HepG2 (cell line): Measurements from ENCODE around the gene GPBP1. TPM values are rescaled to one million over a fixed set of nuclear protein-coding genes. Genes with fewer than 3 reads are reported as not detected.

Experiments used
- EP300 ChIP-seq, 3 experiments: sonication (generic) in 1 of 3; formaldehyde crosslinking in 1 of 3; IDR thresholded peaks; 2 replicates each; pipeline versions ENCODE4 v1.5.1 to v1.6.1; 2011 to 2020; ENCODE audit warnings: low read depth in 2 of 3, low read length in 2 of 3, borderline replicate concordance in 1 of 3, improper control_type of control experiment in 1 of 3, mild to moderate bottlenecking in 1 of 3, missing genetic modification reagents in 1 of 3, moderate library complexity in 1 of 3
- GFI1 ChIP-seq: sonication (generic); formaldehyde crosslinking; IDR thresholded peaks from 2 replicates; pipeline ENCODE4 v1.5.0; 2020; ENCODE audit warnings: missing genetic modification reagents, mild to moderate bottlenecking, borderline replicate concordance
- HOXD1 ChIP-seq: sonication (generic); formaldehyde crosslinking; IDR thresholded peaks from 2 replicates; pipeline ENCODE4 v1.5.0; 2020; ENCODE audit warnings: missing genetic modification reagents
- IKZF5 ChIP-seq: IDR thresholded peaks from 2 replicates; pipeline ENCODE4 v1.6.1; 2018; ENCODE audit warnings: missing genetic modification reagents, mild to moderate bottlenecking, missing compliant biosample characterization
- JUNB ChIP-seq: sonication (generic); formaldehyde crosslinking; IDR thresholded peaks from 2 replicates; pipeline ENCODE4 v1.8.0; 2022; ENCODE audit warnings: missing genetic modification reagents, mild to moderate bottlenecking, borderline replicate concordance
- MIER2 ChIP-seq: IDR thresholded peaks from 2 replicates; pipeline ENCODE4 v1.6.1; 2016; ENCODE audit warnings: missing biosample characterization, missing genetic modification reagents
- NCOA5 ChIP-seq: sonication (generic); formaldehyde crosslinking; IDR thresholded peaks from 2 replicates; pipeline ENCODE4 v1.4.0; 2020; ENCODE audit warnings: missing genetic modification reagents
- NFATC3 ChIP-seq: sonication (generic); formaldehyde crosslinking; IDR thresholded peaks from 2 replicates; pipeline ENCODE4 v1.5.1; 2020; ENCODE audit warnings: mild to moderate bottlenecking, missing genetic modification reagents
- PAF1 ChIP-seq: IDR thresholded peaks from 2 replicates; pipeline ENCODE4 v1.6.1; 2016; ENCODE audit warnings: missing genetic modification reagents, missing compliant biosample characterization
- SNAPC2 ChIP-seq: sonication (generic); formaldehyde crosslinking; IDR thresholded peaks from 2 replicates; pipeline ENCODE4 v1.8.1; 2022; ENCODE audit warnings: mild to moderate bottlenecking, missing genetic modification reagents
- TFDP1 ChIP-seq: IDR thresholded peaks from 2 replicates; pipeline ENCODE4 v1.6.1; 2016; ENCODE audit warnings: missing compliant biosample characterization, missing genetic modification reagents, borderline replicate concordance
- ZBTB34 ChIP-seq: sonication (generic); formaldehyde crosslinking; IDR thresholded peaks from 2 replicates; pipeline ENCODE4 v1.8.0; 2022; ENCODE audit warnings: mild to moderate bottlenecking, missing genetic modification reagents
- ZNF460 ChIP-seq: sonication (generic); formaldehyde crosslinking; IDR thresholded peaks from 2 replicates; pipeline ENCODE4 v1.5.1; 2020; ENCODE audit warnings: missing genetic modification reagents, mild to moderate bottlenecking, borderline replicate concordance
- ZNF672 ChIP-seq: sonication (generic); formaldehyde crosslinking; IDR thresholded peaks from 2 replicates; pipeline ENCODE4 v1.8.1; 2022; ENCODE audit warnings: missing genetic modification reagents
- ZNF800 ChIP-seq: sonication (generic); formaldehyde crosslinking; IDR thresholded peaks from 2 replicates; pipeline ENCODE4 v1.4.0; 2020; ENCODE audit warnings: missing genetic modification reagents
- ZSCAN20 ChIP-seq: sonication (generic); formaldehyde crosslinking; IDR thresholded peaks from 2 replicates; pipeline ENCODE4 v1.4.0; 2020; ENCODE audit warnings: missing genetic modification reagents, mild to moderate bottlenecking, borderline replicate concordance
- ZSCAN30 ChIP-seq: sonication (generic); formaldehyde crosslinking; IDR thresholded peaks from 2 replicates; pipeline ENCODE4 v1.5.0; 2020; ENCODE audit warnings: mild to moderate bottlenecking, missing genetic modification reagents
- polyA plus RNA-seq, 8 experiments: library from polyadenylated mRNA; depleted of rRNA in 3 of 8; stranded (reverse) in 7 of 8; unstranded in 1 of 8; fragments of >200 nt; fragmentation: Illumina TruSeq in 4 of 8; extraction: Trizol in 4 of 8; gene quantifications; 2 replicates each; pipeline versions ENCODE4 v1.2.1 to v1.2.3, GENCODE V29; 2011 to 2016; ENCODE audit warnings: low read depth in 4 of 8, missing spikeins in 1 of 8, mixed read lengths in 1 of 8; ENCODE audit not compliant: insufficient read depth in 1 of 8
- total RNA-seq, 5 experiments: library from RNA; depleted of rRNA; stranded (reverse); fragments of >200 nt; fragmentation: Illumina TruSeq; extraction: Trizol; gene quantifications; 2 replicates each; pipeline ENCODE4 v1.2.3, GENCODE V29; 2016; ENCODE audit warnings: low read depth in 1 of 5
- TF ChIP-seq, protein P1 (sequence below): sonication (generic); formaldehyde crosslinking; IDR thresholded peaks from 2 replicates; pipeline ENCODE4 v1.5.1; 2020; ENCODE audit warnings: mild to moderate bottlenecking, moderate library complexity, missing genetic modification reagents
- TF ChIP-seq, protein P2 (sequence below): sonication (generic); formaldehyde crosslinking; conservative IDR thresholded peaks from 2 replicates; pipeline ENCODE4 v1.4.0; 2020; ENCODE audit warnings: missing genetic modification reagents

Gene GPBP1
- total and polyA plus RNA-seq, 2 of the 13 experiments (the other 11 are each of a cell fraction or from before 2014, with no cell fraction given), result 27.1 to 72.2 TPM

DNA sequence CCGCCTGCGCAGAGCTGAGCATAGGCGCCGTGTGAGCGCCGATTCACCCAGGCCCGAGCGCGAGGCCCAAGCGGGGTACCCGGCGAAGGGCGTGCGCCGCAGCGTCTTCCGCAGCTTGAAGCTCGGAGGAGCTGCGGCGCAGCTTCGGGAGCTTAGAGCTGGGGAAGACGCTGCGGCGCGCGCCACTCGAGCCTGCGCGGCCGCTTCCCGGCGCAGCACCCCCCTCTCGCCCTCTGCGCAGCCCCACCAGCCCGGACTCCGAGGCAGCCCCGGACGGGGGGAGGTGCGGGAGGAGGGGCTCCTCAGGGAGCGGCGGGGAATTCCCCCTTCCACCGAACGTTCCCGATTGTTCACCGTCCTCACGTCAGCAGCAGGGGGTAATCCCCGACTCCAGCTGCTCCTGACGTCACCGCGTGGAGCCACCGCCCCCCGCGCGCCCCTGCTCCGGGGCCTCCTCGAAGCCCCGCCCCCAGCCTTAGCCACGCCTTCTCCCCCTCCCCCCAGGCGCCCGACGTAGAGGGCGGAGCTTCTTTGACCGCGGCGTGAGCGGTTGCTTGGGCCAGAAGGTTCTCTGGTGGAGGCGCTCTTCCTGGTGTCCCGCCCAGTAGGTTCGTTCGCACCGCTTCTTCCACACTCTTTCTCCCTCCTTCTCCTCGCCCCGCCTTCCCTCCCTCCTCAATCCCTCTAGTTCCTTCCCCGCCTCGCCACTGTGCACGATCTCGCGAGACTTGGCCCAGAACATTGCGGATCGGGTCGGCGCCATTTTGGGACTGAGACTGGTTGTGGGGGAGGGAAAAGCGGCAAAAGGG, at the start of gene GPBP1 (continued):
- TF ChIP-seq EP300 (IDR thresholded peaks at IDR 0.05; ENCODE audit: low read depth in 2 of 2, low read length in 2 of 2), result 0 out of 4 replicates have a peak, but pooled peaks of 1 of the 2 experiments have one; percentile 37
- no peak for TF ChIP-seq EP300 (CRISPR knock-in tag; IDR thresholded peaks at IDR 0.05; ENCODE audit: borderline replicate concordance)
- TF ChIP-seq ZBTB34 (CRISPR knock-in tag), result no peak
- TF ChIP-seq NFATC3 (CRISPR knock-in tag), result no peak
- TF ChIP-seq, protein P1, sequence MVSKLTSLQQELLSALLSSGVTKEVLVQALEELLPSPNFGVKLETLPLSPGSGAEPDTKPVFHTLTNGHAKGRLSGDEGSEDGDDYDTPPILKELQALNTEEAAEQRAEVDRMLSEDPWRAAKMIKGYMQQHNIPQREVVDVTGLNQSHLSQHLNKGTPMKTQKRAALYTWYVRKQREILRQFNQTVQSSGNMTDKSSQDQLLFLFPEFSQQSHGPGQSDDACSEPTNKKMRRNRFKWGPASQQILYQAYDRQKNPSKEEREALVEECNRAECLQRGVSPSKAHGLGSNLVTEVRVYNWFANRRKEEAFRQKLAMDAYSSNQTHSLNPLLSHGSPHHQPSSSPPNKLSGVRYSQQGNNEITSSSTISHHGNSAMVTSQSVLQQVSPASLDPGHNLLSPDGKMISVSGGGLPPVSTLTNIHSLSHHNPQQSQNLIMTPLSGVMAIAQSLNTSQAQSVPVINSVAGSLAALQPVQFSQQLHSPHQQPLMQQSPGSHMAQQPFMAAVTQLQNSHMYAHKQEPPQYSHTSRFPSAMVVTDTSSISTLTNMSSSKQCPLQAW (CRISPR knock-in tag), result peak; percentile 84; the same call in 1 of the 2 replicates
- TF ChIP-seq IKZF5 (CRISPR knock-in tag), result peak; percentile 71
- TF ChIP-seq, protein P2, sequence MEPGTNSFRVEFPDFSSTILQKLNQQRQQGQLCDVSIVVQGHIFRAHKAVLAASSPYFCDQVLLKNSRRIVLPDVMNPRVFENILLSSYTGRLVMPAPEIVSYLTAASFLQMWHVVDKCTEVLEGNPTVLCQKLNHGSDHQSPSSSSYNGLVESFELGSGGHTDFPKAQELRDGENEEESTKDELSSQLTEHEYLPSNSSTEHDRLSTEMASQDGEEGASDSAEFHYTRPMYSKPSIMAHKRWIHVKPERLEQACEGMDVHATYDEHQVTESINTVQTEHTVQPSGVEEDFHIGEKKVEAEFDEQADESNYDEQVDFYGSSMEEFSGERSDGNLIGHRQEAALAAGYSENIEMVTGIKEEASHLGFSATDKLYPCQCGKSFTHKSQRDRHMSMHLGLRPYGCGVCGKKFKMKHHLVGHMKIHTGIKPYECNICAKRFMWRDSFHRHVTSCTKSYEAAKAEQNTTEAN (CRISPR knock-in tag), result peak; percentile 69; the same call in 1 of the 2 replicates
- TF ChIP-seq ZNF672 (CRISPR knock-in tag), result no peak; the same call in 1 of the 2 replicates
- no peak for TF ChIP-seq ZNF460
- peak; percentile 55; the same call in 1 of the 2 replicates for TF ChIP-seq ZSCAN20 (CRISPR knock-in tag)
- 0 out of 2 replicates have a peak, but pooled peaks have one; percentile 7 for TF ChIP-seq SNAPC2
- peak; percentile 33; the same call in 1 of the 2 replicates for TF ChIP-seq HOXD1
- TF ChIP-seq MIER2, result no peak
- 0 out of 2 replicates have a peak, but pooled peaks have one; percentile 35 for TF ChIP-seq GFI1 (CRISPR knock-in tag)
- TF ChIP-seq JUNB (CRISPR knock-in tag), result no peak
- TF ChIP-seq TFDP1 (CRISPR knock-in tag), result peak; percentile 66
- TF ChIP-seq NCOA5, result no peak
- TF ChIP-seq PAF1 (CRISPR knock-in tag), result no peak
- peak; percentile 90; the same call in 1 of the 2 replicates for TF ChIP-seq ZNF800 (CRISPR knock-in tag)
- no peak for TF ChIP-seq ZSCAN30 (CRISPR knock-in tag)
